ENCODE measurements around the gene TECTB. TPM values are rescaled to one million over a fixed set of nuclear protein-coding genes. Genes with fewer than 3 reads are reported as not detected.

The TECTB gene
- total and polyA plus RNA-seq, 2 donors (not counting 1 experiment from before 2014, with no cell fraction given), result not detected

DNA sequence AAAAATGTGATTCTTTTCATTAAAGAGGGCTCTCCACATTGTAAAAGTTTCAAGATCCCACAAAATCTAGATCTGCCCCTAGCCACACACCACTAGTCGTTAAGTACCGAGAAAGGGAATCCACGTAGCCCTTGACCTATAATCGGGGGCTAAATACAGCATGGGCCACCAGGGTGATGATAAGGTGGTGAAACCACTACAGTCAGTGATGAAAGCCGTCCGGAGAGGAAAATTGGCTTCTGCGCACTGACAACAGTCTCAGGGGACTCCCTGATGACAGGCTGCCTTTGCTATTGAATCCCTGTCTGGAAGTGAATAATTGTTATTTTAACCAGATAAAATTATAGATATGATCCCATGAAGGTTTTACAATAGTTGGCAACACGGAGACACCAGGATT, 4.6 kb downstream of the TECTB start:
- no peak overlapping the region for H3K27ac ChIP-seq (ENCODE audit: insufficient read depth, low read length)
- H3K4me1 ChIP-seq (ENCODE audit: control insufficient read depth, extremely low read depth, insufficient read depth, low read length), result no peaks in the 10 kb centered on the region
- TF ChIP-seq CTCF (conservative IDR thresholded peaks at IDR 0.05 in 1 of 2, IDR thresholded peaks at IDR 0.05 in 1 of 2; ENCODE audit: low read depth in 1 of 2, low read length in 2 of 2) (no peak), EZH2 (IDR thresholded peaks at IDR 0.05; ENCODE audit: low read length, missing control alignments) (no peak)
- H2AFZ ChIP-seq (ENCODE audit: low read length), result no peak overlapping the region
- H3K4me3 ChIP-seq (replicated peaks in 1 of 4; ENCODE audit: control extremely low read depth in 1 of 4, insufficient read depth in 1 of 4, low read depth in 3 of 4, low read length in 4 of 4), result no peak overlapping the region
- no peak overlapping the region for H3K9ac ChIP-seq (ENCODE audit: insufficient read depth, low read length)
- H3K4me2 ChIP-seq (ENCODE audit: extremely low read depth, insufficient read depth, low read length), result no peak overlapping the region
- H4K20me1 ChIP-seq (ENCODE audit: control insufficient read depth, extremely low read depth, insufficient read depth, low read length), result no peaks in the 10 kb centered on the region
- no peaks in the 10 kb centered on the region for H3K36me3 ChIP-seq (ENCODE audit: control insufficient read depth, insufficient read depth, low read length)
- H3K27me3 ChIP-seq (ENCODE audit: control insufficient read depth, insufficient read depth, low read length), result no peaks in the 10 kb centered on the region
- no peaks in the 10 kb centered on the region for H3K9me3 ChIP-seq (ENCODE audit: control insufficient read depth, insufficient read depth, low read depth, low read length)
- H3K79me2 ChIP-seq (ENCODE audit: control insufficient read depth, insufficient read depth, low read length), result no peaks in the 10 kb centered on the region
- no peak for DNase-seq (ENCODE audit: low read depth in 2 of 2)

- no peak for TF ChIP-seq CTCF (conservative IDR thresholded peaks at IDR 0.05 in 1 of 2, IDR thresholded peaks at IDR 0.05 in 1 of 2; ENCODE audit: low read depth in 1 of 2, low read length in 2 of 2)
- no peak for TF ChIP-seq EZH2 (IDR thresholded peaks at IDR 0.05; ENCODE audit: low read length, missing control alignments)
- H3K79me2 ChIP-seq (ENCODE audit: control insufficient read depth, insufficient read depth, low read length), result no peaks in the 10 kb centered on the region
- no peak for DNase-seq (ENCODE audit: low read depth in 2 of 2)
- H3K9ac ChIP-seq (ENCODE audit: insufficient read depth, low read length), result no peak overlapping the region
- no peaks in the 10 kb centered on the region for H3K4me1 ChIP-seq (ENCODE audit: control insufficient read depth, extremely low read depth, insufficient read depth, low read length)
- no peak overlapping the region for H3K4me3 ChIP-seq (replicated peaks in 1 of 4; ENCODE audit: control extremely low read depth in 1 of 4, insufficient read depth in 1 of 4, low read depth in 3 of 4, low read length in 4 of 4)
- no peak overlapping the region for H3K4me2 ChIP-seq (ENCODE audit: extremely low read depth, insufficient read depth, low read length)
- H2AFZ ChIP-seq (ENCODE audit: low read length), result no peak overlapping the region
- no peaks in the 10 kb centered on the region for H3K36me3 ChIP-seq (ENCODE audit: control insufficient read depth, insufficient read depth, low read length)
- H3K27ac ChIP-seq (ENCODE audit: insufficient read depth, low read length), result no peak overlapping the region
- H4K20me1 ChIP-seq (ENCODE audit: control insufficient read depth, extremely low read depth, insufficient read depth, low read length), result no peaks in the 10 kb centered on the region
- no peaks in the 10 kb centered on the region for H3K27me3 ChIP-seq (ENCODE audit: control insufficient read depth, insufficient read depth, low read length)
- H3K9me3 ChIP-seq (ENCODE audit: control insufficient read depth, insufficient read depth, low read depth, low read length), result no peaks in the 10 kb centered on the region
Observed at GRCh38 chr10:112288486-112288885, 5.3 kb downstream of the TECTB start.

DNA sequence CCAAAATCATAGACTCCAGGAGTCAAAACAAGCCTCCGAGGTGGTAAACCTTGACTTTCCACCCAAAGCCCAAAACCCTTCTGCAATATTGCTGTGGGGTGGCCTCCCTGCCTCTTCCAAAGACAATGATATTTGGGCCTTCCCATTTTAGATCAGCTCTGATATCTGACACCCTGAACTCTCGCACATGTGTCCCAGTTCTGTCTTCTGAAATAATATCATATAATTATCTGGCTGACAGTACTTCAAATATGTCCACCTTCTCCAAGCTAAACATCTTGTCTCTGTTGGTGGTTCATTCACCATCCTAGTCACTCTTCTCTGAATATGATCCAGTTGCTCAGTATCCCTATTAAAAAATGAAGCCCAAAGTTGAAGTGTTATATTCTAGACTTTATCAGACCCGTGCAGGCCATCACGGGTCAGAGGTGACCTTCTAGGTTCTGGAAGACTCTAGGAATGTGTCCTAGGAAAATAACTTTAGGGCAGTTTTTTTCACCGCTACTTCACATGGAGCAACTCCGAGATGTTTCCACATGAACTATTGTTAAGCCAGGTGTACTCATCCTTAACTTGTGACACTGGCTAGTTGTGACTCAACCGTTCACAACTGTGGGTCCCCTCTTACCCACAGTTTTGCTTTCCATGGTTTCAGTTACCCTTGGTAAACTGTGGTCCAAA, 6.3 kb downstream of the TECTB start:
- no peak overlapping the region for H3K4me3 ChIP-seq (replicated peaks in 1 of 4; ENCODE audit: control extremely low read depth in 1 of 4, insufficient read depth in 1 of 4, low read depth in 3 of 4, low read length in 4 of 4)
- no peak for TF ChIP-seq EZH2 (IDR thresholded peaks at IDR 0.05; ENCODE audit: low read length, missing control alignments)
- H3K79me2 ChIP-seq (ENCODE audit: control insufficient read depth, insufficient read depth, low read length), result no peaks in the 10 kb centered on the region
- H3K36me3 ChIP-seq (ENCODE audit: control insufficient read depth, insufficient read depth, low read length), result no peaks in the 10 kb centered on the region
- H3K27ac ChIP-seq (ENCODE audit: insufficient read depth, low read length), result no peak overlapping the region
- H2AFZ ChIP-seq (ENCODE audit: low read length), result no peak overlapping the region
- H3K9me3 ChIP-seq (ENCODE audit: control insufficient read depth, insufficient read depth, low read depth, low read length), result no peaks in the 10 kb centered on the region
- no peaks in the 10 kb centered on the region for H4K20me1 ChIP-seq (ENCODE audit: control insufficient read depth, extremely low read depth, insufficient read depth, low read length)
- no peaks in the 10 kb centered on the region for H3K4me1 ChIP-seq (ENCODE audit: control insufficient read depth, extremely low read depth, insufficient read depth, low read length)
- H3K4me2 ChIP-seq (ENCODE audit: extremely low read depth, insufficient read depth, low read length), result no peak overlapping the region
- no peaks in the 10 kb centered on the region for H3K27me3 ChIP-seq (ENCODE audit: control insufficient read depth, insufficient read depth, low read length)
- no peak for DNase-seq (ENCODE audit: low read depth in 2 of 2)
- H3K9ac ChIP-seq (ENCODE audit: insufficient read depth, low read length), result no peak overlapping the region
